NB4 (cell line): ENCODE measurements around the gene TVP23C.

ENCODE experiments used
- CTCF ChIP-seq: IDR thresholded peaks from one replicate; pipeline ENCODE4 v1.5.1; 2012; ENCODE audit warnings: low read depth, low read length
- POLR2A ChIP-seq: IDR thresholded peaks from 2 replicates; pipeline ENCODE4 v1.6.1; 2011; ENCODE audit warnings: mild to moderate bottlenecking; ENCODE audit not compliant: insufficient read length; ENCODE audit errors: extremely low read depth

- no peak for TF ChIP-seq POLR2A
- no peak for TF ChIP-seq CTCF
These were observed 78.2 kb downstream of the TVP23C start for GRCh38 chr17:15485045-15485444.
